HG03520 (cell line): ENCODE measurements around the gene VAV1.

Experiments used
- ATAC-seq: cut with Tn5 transposase; IDR thresholded peaks from one replicate; pipeline ENCODE4 v1.9.1; 2021; ENCODE audit warnings: mild to moderate bottlenecking, moderate library complexity; ENCODE audit not compliant: unreplicated experiment

VAV1 gene, protein sequence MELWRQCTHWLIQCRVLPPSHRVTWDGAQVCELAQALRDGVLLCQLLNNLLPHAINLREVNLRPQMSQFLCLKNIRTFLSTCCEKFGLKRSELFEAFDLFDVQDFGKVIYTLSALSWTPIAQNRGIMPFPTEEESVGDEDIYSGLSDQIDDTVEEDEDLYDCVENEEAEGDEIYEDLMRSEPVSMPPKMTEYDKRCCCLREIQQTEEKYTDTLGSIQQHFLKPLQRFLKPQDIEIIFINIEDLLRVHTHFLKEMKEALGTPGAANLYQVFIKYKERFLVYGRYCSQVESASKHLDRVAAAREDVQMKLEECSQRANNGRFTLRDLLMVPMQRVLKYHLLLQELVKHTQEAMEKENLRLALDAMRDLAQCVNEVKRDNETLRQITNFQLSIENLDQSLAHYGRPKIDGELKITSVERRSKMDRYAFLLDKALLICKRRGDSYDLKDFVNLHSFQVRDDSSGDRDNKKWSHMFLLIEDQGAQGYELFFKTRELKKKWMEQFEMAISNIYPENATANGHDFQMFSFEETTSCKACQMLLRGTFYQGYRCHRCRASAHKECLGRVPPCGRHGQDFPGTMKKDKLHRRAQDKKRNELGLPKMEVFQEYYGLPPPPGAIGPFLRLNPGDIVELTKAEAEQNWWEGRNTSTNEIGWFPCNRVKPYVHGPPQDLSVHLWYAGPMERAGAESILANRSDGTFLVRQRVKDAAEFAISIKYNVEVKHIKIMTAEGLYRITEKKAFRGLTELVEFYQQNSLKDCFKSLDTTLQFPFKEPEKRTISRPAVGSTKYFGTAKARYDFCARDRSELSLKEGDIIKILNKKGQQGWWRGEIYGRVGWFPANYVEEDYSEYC

DNA sequence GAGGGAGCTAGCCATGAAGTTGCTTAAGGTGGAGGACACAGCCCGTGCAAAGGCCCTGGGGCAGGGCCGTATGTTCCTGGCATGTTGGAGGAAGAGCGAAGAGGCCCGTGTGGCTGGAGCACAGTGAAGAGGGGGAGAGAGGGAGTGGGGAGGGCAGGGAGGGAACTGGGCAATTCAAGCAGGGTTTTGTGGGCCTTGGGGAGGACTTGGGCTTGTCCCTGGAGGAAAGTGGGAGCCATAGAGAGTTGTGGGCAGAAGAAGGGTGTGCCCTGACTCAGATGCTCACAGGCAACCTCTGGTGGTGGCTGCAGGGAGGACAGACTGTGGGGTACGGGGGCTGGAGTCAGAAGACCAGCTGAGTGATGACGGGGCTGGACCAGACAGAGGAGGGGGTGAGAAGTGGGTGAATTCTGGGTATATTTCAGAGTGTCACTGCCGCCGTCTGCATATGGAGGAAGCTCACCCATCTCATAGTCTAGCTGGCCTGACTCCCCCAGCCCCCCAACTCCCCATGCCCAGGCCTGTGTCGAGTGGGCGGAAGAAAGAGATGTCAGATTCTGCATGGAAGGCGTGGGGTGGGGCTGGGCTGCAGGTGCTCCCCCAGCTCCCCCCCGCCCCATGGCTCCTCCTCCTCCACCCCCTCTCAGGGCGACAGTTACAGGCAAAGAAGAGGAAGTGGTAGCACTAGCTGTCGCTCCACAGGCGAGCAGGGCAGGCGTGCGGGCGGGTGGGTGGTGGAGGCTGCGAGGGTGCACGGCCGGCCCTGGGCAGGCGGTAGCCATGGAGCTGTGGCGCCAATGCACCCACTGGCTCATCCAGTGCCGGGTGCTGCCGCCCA, at the start of gene VAV1:
VAV1 (plus strand) TSS at position 681 of the 838 bp plus-strand sequence; CDS start at position 781, 100 bp downstream.
- peak; percentile 32 for ATAC-seq

- ATAC-seq: no peak
Measured at GRCh38 chr19:6723108-6723618, 49.3 kb upstream of the VAV1 start.

DNA sequence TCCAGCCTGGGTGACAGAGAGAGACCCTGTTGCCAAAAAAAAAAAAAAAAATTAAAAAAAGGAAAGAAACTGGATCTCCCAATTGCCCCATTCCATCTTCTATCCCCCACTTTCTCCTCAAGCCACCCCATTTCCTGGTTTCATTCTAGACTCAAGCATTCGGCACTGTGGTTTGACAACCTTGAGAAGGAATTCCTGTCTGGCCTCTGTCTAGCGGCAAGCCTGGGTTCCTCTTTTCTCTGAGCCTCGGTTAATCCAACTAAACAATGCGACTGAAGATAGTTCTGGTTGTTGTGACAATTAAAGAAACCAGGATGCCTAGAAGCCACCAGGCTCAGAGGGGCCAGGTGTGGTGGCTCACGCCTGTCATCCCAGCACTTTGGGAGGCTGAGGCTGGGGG, 48.8 kb upstream of the VAV1 start:
- no peak for ATAC-seq

GRCh38 chr19:6724631-6725492, 47.6 kb upstream of the VAV1 start:
- ATAC-seq: no peak

DNA sequence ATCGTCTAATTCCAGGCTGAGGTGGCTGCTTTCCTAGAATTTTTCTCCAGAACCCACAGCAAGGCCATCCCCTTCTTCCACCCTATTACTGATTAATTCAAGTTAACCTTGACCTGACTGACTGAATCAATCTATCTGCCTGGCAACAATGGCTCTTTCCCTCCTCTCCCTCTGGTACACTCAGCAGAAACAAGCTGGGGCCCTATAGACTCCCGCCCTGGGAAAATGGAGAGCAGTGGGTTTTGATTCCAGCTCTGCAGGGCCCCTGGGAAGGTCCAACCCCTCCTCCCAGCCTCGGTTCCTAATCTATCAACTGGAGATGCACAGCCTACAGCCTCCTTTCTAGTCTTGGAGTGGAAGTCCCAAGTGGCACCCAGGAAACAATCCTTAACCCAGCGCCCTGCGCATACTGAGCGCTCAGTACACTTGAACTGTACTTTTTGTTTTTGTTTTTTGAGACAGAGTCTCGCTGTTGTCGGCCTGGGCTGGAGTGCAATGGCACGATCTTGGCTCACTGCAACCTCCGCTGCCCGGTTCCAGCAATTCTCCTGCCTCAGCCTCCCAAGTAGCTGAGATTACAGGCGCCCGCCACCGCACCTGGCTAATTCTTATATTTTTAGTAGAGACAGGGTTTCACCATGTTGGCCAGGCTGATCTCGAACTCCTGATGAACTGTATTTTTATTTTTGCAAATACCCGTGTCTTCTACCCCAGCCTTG, 46.8 kb upstream of the VAV1 start:
- no peak for ATAC-seq

GRCh38 chr19:6728346-6728745, 44.2 kb upstream of the VAV1 start:
- no peak for ATAC-seq

GRCh38 chr19:6729573-6730152, 42.8 kb upstream of the VAV1 start:
- no peak for ATAC-seq

DNA sequence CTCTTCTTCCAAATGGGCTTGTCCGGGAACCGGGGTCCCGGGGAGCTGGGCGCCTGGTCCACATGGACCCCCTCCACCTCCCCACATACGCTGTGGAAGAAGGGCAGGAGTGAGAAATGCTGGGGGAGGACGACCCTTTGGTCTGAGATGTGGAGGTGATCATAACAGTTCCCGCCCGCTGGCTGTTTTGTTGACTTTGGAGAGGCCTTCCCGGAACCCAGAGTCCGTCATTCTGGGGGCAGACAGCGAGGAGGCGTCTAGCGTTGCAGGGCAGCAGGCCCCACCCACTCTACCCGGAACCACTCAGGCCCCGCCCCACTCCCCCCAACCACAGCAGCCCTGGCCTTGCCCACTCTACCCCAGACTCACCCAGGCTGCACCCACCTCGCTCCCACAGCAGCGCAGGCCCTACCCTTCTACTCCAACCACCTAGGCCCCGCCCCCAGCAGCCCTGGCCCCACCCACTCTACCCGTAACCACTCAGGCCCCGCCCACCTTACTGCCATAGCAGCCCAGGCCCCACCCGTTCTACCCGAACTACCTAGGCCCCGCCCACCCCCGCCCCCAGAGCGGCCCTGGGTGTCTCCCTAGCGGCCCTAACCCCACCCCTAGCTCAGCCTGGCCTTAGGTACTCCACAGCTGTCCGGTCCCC, 42.2 kb upstream of the VAV1 start:
- no peak for ATAC-seq

GRCh38 chr19:6730941-6731670, 41.4 kb upstream of the VAV1 start:
- no peak for ATAC-seq

GRCh38 chr19:6731822-6732221, 40.7 kb upstream of the VAV1 start:
- ATAC-seq: no peak

DNA sequence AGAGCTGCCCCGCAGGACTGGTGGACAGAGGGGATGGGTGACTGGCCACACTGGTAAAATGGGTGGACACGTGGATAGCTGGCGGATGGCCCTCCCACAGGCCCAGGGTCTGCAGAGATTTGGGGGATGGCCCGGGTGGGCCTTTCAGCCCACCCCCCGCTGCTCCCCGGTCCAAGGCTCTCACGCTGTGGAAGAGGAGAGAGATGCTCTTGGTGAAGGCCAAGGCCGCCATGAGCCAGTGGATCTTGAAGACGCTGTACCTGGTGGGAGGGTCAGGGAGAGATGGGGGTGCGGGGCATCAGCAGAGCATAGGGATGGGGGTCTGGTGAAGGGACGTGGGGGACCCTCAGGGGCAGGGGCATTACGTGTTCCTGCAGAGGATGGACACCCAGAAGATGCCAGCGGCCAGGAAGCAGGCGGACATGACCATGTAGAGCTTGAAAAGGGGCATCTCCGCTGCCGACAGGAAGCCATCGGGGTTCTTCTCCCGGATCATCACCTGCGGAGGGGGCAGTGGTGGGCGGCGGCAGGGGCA, 39.6 kb upstream of the VAV1 start:
- ATAC-seq: no peak

DNA sequence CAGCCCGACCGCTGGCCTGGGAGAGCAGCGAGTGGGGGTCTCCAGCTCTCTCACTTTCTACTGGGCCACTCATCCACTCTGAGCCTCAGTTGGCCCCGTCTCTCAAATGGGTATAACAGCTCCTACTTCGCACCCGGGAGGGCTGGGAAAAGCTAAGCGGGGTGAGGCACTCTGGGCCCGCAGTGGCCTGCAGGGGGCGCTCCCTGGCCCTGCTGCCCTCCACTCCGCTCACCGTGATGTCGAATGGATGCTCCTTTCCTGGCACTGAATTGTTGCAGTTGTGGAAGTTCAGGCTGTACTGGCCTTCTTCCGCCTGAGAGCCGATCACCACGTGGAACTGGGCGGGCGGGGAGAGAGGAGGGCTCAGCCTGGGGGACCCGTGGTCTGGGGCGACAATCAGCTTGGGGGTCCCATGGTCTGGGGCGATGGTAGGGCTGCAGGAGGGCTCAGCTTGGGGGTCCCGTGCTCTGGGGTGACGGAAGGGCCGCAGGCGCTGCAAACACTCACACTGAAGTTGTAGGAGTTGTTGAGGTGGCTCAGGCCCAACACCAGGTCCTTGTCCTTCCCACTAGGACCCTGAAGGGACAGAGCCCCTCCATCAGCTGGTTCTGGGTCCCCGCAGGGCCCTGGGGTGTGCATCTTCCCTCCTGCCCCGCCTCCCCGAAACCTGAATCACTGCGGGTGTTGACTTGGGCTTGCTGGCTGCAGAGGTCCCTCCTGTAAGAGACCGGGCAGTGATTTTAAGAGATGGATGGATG, 39.0 kb upstream of the VAV1 start:
- no peak for ATAC-seq

- no peak for ATAC-seq
Measured at GRCh38 chr19:6734096-6734696, 38.3 kb upstream of the VAV1 start.

DNA sequence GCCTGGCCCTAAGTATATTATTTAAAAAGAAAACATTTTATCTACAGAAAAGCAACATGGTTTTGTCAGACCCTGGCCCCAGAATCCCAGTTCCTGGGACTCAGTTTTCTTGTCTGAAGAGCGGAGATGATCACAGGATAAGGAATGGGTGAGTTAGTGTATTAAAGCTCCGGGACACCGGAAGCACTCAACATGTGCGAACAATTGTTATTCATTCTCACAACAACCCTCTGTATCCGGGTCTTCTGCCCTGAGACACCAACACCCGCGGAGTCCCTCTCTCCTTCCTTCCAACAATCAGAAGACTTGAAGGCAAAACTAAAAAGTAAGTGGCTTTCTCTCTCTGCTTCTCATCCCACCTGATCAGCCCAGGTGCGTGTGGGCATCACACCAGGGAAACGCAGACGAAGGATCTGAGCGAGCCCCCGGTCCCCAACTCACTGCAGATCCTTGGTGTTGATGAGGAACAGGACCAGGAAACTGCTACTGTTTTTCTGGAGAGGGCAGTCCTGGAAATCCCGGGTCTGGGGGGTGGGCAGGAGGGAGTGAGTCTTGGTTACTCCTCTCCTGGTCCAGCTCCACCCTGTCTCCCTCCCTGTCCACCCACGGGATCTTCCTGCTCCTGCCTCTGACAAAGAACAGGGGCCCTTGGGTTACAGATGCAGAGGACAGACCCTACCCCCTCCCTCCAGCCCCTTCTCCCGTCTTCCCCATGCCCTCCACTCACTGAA, 37.2 kb upstream of the VAV1 start:
- no peak for ATAC-seq

DNA sequence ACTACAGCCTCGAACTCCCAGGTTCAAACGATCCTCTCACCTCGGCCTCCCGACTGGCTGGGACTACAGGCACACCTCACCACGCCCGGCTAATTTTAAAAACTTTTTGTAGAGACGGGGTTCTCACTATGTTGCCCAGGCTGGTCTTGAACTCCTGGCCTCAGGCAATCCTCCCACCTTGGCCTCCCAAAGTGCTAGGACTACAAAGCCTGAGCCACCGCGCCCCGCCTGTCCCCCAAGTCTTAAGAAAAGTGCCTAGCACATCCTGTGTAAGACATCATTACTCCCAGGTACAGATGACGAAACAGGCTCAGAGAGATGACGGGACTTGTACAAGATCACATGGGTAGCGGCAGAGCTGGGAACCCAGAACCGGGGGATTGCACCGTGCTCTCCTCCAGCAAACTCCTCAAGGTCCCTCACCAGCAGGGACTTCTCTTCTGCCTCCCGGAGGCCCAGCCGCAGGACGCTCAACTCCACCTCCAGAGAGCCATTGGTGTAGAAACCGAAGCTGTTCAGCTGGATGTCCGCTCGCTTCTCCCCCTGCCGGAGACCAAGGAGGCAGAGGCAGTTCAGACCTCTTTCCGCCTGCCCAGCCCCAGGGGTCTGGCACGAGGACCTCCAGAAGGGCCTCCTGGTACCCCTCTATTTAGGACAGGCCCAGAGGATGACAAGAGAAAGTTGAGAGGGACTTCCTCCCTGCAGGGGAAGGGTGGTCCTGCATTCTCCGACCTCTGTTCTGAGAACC, 36.2 kb upstream of the VAV1 start:
- ATAC-seq: no peak
